Activated CD8-positive, alpha-beta memory T cell treated with anti-CD3 and anti-CD28 coated beads for 36 hours (primary cell): ENCODE data around the gene CMC1. TPM values are rescaled to one million over a fixed set of nuclear protein-coding genes. Genes with fewer than 3 reads are reported as not detected.

Source experiments
- CTCF ChIA-PET: fragments of 350-600 bp; sonication (Branson Sonifier 250); formaldehyde crosslinking; loops from one replicate; lab custom pipeline; 2021; ENCODE audit warnings: antibody characterized with exemption; lab: Charles Lee
- POLR2A ChIA-PET: fragments of 350-600 bp; sonication (Branson Sonifier 250); formaldehyde crosslinking; loops from one replicate; lab custom pipeline; 2021; ENCODE audit warnings: antibody characterized with exemption; lab: Charles Lee
- total RNA-seq, 2 experiments: library from RNA; stranded (reverse); gene quantifications; one replicate each; pipeline ENCODE4 v1.2.3, GENCODE V29; 2021

Gene CMC1
- total RNA-seq, 2 experiments from 2014 or later, result 31.3 to 32.8 TPM

- ChIA-PET CTCF (interaction anchor here (0.6 kb wide), 2 partner anchors 12 to 656 kb away, joined by 3 read pairs; partner anchors contain the start of genes AZI2 and ZCWPW2), POLR2A (no interaction called here)
Observed at GRCh38 chr3:28337230-28337629, 95.8 kb downstream of the CMC1 start.

DNA sequence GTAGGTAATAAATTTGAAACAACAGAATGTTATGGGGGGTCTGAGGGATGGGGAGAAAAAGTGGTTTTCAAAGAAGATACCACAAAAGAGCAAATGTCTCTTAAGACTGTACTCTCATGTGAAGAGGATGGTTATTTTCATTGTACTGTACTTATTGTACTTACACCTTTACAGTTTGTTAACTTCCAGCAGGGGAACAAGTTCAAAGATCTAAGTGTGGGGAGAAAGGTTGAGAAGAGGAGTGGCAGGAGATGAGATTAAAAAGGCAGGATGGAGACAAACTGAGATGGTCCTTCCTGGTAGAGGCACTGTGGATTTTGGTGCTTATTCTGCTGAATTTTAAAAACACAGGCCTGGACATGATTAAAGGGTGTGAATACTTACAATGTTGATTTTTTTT lies 101.7 kb downstream of the CMC1 start:
- ChIA-PET POLR2A (no interaction called here), CTCF (interaction anchor here (1.1 kb wide), 1 partner anchor 631 kb away, joined by 5 read pairs; no protein-coding TSS in a partner anchor)

- POLR2A ChIA-PET, result no interaction called here
- CTCF ChIA-PET, result interaction anchor here (1.1 kb wide), 1 partner anchor 624 kb away, joined by 3 read pairs; the partner anchor contains the start of gene EOMES
Observed at GRCh38 chr3:28345690-28346089, 104.3 kb downstream of the CMC1 start.

DNA sequence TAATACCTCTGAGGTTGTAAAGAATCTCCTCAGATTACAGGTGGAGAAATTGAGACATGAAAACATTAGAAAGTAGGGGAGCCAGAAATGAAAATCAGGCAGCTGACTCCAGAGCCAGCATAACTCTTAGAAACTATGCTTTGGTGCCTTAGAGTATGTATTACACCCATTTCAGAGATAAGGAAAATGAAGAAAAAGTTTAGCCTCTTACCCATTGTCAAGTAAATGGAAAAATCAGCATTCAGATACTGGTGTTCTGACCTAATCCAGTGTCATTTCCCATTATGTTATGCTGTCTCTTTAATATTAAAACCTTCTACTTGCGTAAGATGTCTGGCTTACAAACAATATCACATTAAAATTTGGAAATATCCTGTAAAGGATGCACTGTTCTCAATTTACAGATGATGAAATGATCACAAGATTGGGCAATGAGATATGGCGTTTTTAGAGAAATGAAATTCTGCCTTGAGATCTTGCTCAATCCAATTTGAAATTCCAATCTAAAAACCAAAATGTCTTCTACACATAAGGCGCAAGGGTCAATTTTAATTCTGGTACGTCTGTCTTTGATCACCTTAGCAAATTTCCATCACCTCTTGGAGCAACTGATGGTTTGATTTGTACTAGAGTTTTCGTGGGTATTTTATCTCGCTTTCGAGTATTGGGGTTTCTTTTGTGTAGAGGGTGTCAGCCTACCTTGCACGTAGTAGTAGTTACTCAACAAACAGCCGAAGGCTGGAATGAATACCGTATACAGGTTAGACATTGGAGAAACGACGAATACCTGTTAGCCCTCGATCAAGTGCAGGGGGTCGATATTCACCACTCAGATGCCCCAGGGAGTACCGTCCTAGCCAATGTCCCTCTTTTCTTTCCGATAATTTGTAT lies 106.2 kb downstream of the CMC1 start:
- ChIA-PET CTCF (interaction anchor here (0.7 kb wide), 1 partner anchor 19 kb away, joined by 3 read pairs; no protein-coding TSS in a partner anchor), POLR2A (no interaction called here)

GRCh38 chr3:28348265-28348628 lies 106.8 kb downstream of the CMC1 start:
- ChIA-PET POLR2A (interaction anchor here (1.0 to 1.4 kb wide), 3 partner anchors 21 to 636 kb away, joined by 3 to 9 read pairs (median 4); no protein-coding TSS in a partner anchor), CTCF (interaction anchor here (0.7 to 1.4 kb wide), 3 partner anchors 11 to 20 kb away, joined by 3 to 4 read pairs (median 3); no protein-coding TSS in a partner anchor)

GRCh38 chr3:28348629-28349468 lies 107.4 kb downstream of the CMC1 start, which contains the start of the genes AZI2 and ZCWPW2:
TSS of gene AZI2 (minus strand) at chr3:28348824. CDS start at chr3:28340617, 8,207 bp downstream.
TSS of gene ZCWPW2 (plus strand) at chr3:28348721. CDS start at chr3:28413069, 64,348 bp downstream.
- CTCF ChIA-PET, result interaction anchor here (0.9 to 1.6 kb wide), 4 partner anchors 12 to 979 kb away, joined by 3 to 6 read pairs (median 4); partner anchors contain the start of gene NEK10
- POLR2A ChIA-PET, result interaction anchor here (0.7 to 1.4 kb wide), 5 partner anchors 22 to 637 kb away, joined by 3 to 9 read pairs (median 4); no protein-coding TSS in a partner anchor

DNA sequence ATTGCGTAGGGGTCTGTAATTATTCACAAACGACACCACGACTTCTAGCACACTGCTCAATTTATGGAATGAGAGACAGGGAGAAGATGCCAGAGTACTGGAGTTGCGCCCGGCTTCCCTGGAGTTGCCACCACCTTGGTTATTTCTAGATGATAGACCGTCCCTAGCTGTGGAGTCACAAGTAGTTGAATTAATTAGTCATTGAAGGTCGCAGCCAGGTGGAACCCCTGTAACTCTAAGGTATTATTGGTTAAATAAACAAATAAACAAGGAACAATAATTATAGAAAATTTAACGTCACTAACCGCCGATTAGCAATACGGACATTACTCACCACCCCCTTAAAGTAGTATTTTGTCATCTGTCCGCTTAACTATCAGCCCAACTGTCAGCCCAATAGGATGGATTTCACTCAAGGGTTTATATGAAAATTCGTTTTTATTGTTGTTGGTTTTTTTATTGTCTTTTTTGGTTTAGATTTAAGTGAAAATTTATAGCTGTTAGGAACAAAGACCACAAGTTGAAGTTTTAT lies 108.1 kb downstream of the CMC1 start:
- POLR2A ChIA-PET, result interaction anchor here (0.7 to 1.4 kb wide), 5 partner anchors 22 to 638 kb away, joined by 3 to 9 read pairs (median 4); no protein-coding TSS in a partner anchor
- CTCF ChIA-PET, result interaction anchor here (1.0 to 1.6 kb wide), 3 partner anchors 22 to 980 kb away, joined by 3 to 6 read pairs (median 4); partner anchors contain the start of gene NEK10

Other genes with a start within 250 kb of the CMC1 start
- gene ZCWPW2, start 107.1 kb downstream of the CMC1 start, total RNA-seq, result under 1 TPM in 1 of 2 experiments, not detected in 1; 0.38 TPM
- gene AZI2, start 107.2 kb downstream of the CMC1 start, total RNA-seq, result 10 to 100 TPM; 27.3 to 32.4 TPM